Ascending aorta (tissue), 2 donors: ENCODE results near the gene TRPM3. TPM values are rescaled to one million over a fixed set of nuclear protein-coding genes. Genes with fewer than 3 reads are reported as not detected.

Experiments
- DNase-seq, 2 donors: peaks; one replicate each; pipeline ENCODE4 v3.0.0-alpha.2; 2019; ENCODE audit warnings: low spot score in 2 of 2
- H3K27ac ChIP-seq, 2 donors: fragments of 200-600 bp; sonication (generic); one replicate each; pipeline ENCODE4 v1.5.1; 2016 to 2017; ENCODE audit warnings: mild to moderate bottlenecking in 1 of 2
- H3K27me3 ChIP-seq: fragments of 200-600 bp; sonication (generic); one replicate; pipeline ENCODE4 v1.5.1; 2017
- H3K36me3 ChIP-seq, 2 donors: fragments of 200-600 bp; sonication (generic); one replicate each; pipeline ENCODE4 v1.5.1; 2016
- H3K4me1 ChIP-seq, 2 donors: fragments of 200-600 bp; sonication (generic); one replicate each; pipeline ENCODE4 v1.5.1; 2016 to 2017; ENCODE audit warnings: mild to moderate bottlenecking in 1 of 2
- H3K4me3 ChIP-seq, 2 donors: fragments of 200-600 bp; sonication (generic); one replicate each; pipeline ENCODE4 v1.5.1; 2016 to 2017; ENCODE audit warnings: mild to moderate bottlenecking in 1 of 2
- H3K9me3 ChIP-seq, 2 donors: fragments of 200-600 bp; sonication (generic); one replicate each; pipeline ENCODE4 v1.5.1; 2016
- intact Hi-C: fragments of 100-400 bp; cut with DNase I; formaldehyde crosslinking; loops from one replicate; pipeline ENCODE4 v1.15.1; 2023
- total RNA-seq: library from RNA; depleted of rRNA; stranded (reverse); fragments of >200 nt; gene quantifications from one replicate; pipeline ENCODE4 v1.1.0, GENCODE V29; 2016
- TF ChIP-seq, protein P1 (sequence below), 3 experiments: fragments of 200-600 bp in 2 of 3; fragments of 450-650 bp in 1 of 3; sonication (generic) in 2 of 3; IDR thresholded peaks; one replicate each; pipeline ENCODE4 v1.5.1; 2016 to 2019; ENCODE audit warnings: antibody characterized with exemption in 3 of 3, mild to moderate bottlenecking in 1 of 3, moderate library complexity in 1 of 3

Gene TRPM3
- total RNA-seq, 1 donor from 2014 or later: 3.3 TPM

DNA sequence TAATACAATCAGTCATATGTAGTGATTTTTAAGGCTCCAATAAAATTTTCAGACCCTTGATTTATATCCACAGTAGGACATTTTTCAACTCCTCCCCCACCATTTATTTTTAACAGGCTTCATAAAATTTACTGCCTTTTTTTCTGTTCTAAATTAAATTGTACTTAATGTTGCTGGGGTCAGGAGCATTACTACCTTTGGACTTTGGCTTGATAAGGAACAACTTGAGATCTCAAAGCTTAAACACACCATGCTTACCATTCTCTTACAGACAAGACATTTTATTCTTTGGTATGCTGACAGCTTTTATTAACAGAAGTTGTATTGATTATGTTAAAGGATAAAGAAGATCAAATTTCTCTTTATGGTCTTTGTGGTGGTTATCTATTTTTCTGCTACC is 30.5 kb downstream of the TRPM3 start:
- DNase-seq: no peak
- Histone ChIP-seq H3K9me3 (no peaks in the 10 kb centered on the region), H3K27me3 (no peaks in the 10 kb centered on the region), H3K27ac (no peak overlapping the region), H3K4me1 (no peaks in the 10 kb centered on the region), H3K36me3 (no peaks in the 10 kb centered on the region), H3K4me3 (no peak overlapping the region)
- TF ChIP-seq, protein P1, sequence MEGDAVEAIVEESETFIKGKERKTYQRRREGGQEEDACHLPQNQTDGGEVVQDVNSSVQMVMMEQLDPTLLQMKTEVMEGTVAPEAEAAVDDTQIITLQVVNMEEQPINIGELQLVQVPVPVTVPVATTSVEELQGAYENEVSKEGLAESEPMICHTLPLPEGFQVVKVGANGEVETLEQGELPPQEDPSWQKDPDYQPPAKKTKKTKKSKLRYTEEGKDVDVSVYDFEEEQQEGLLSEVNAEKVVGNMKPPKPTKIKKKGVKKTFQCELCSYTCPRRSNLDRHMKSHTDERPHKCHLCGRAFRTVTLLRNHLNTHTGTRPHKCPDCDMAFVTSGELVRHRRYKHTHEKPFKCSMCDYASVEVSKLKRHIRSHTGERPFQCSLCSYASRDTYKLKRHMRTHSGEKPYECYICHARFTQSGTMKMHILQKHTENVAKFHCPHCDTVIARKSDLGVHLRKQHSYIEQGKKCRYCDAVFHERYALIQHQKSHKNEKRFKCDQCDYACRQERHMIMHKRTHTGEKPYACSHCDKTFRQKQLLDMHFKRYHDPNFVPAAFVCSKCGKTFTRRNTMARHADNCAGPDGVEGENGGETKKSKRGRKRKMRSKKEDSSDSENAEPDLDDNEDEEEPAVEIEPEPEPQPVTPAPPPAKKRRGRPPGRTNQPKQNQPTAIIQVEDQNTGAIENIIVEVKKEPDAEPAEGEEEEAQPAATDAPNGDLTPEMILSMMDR (IDR thresholded peaks at IDR 0.05): no peak
- intact Hi-C loops: no loop called here

DNA sequence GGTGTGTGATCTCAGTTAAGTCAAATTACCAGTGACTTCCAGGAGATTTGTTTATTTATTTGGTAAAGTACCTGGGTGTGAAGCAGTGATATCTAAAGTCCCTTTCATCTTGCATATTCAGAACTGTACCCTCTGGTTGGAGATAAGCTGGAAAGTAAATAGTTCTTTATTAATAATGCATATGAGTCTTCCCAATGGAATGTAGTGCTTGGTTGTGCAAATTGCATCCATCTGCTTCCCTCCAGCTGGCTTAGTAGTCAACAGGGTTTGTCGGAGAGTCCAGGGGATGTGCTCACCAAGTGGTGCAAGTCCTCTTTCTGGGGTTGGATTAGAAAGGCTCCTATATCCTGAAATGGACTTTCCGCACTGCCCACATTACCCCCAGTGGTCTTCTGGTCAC is 42.0 kb downstream of the TRPM3 start:
- Histone ChIP-seq H3K4me3 (no peak overlapping the region), H3K27ac (no peak overlapping the region), H3K9me3 (no peaks in the 10 kb centered on the region), H3K4me1 (no peaks in the 10 kb centered on the region), H3K36me3 (no peaks in the 10 kb centered on the region), H3K27me3 (no peaks in the 10 kb centered on the region)
- intact Hi-C loops: no loop called here
- DNase-seq: no peak
- TF ChIP-seq, protein P1 (IDR thresholded peaks at IDR 0.05): no peak

DNA sequence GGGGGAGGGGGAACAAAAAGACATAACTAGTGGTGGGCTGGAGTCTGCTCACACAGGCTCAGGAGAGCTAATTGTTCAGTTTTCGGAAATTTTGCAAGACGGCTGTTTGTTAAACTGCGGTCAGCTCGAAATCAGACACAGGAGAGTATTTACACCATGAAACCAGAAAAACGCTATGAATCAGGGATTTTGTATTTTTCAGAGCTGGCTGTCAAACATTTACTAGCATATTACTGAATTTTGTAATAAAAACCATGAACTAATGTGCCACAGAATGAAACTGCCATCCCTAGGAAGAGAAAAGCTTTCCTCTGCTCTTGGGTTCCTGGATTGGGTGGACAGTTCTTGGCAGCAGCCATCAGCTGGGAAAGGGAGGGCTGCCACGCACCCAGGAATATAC is 45.3 kb downstream of the TRPM3 start:
- no peaks in the 10 kb centered on the region for H3K9me3 ChIP-seq
- no peaks in the 10 kb centered on the region for H3K36me3 ChIP-seq
- H3K4me1 ChIP-seq: no peaks in the 10 kb centered on the region
- intact Hi-C loops: no loop called here
- no peak for DNase-seq
- TF ChIP-seq, protein P1 (IDR thresholded peaks at IDR 0.05): no peak
- H3K27me3 ChIP-seq: no peaks in the 10 kb centered on the region
- no peak overlapping the region for H3K27ac ChIP-seq
- H3K4me3 ChIP-seq: no peak overlapping the region

DNA sequence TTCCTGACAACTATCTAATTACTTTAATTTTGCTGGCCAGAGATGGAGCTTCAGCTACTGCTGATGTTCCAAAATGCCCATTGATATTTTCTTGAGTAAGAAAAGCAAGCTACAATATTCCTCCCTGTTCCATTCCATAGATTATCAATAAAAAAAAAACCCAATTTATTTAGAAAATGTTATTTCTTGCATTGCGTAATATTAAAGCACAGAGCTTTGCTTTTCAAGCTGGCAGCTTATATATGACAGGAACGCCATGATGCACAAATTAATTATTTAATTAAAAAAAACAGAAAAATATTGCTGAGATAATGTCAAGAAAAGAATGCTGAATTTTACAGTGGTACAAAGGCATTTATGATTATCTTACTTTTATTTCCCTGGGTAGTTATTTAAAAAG is 47.9 kb downstream of the TRPM3 start:
- Histone ChIP-seq H3K27me3 (no peaks in the 10 kb centered on the region), H3K27ac (no peak overlapping the region), H3K36me3 (no peaks in the 10 kb centered on the region), H3K4me1 (no peaks in the 10 kb centered on the region), H3K9me3 (no peaks in the 10 kb centered on the region), H3K4me3 (no peak overlapping the region)
- TF ChIP-seq, protein P1 (IDR thresholded peaks at IDR 0.05): no peak
- intact Hi-C loops: no loop called here
- DNase-seq: no peak

DNA sequence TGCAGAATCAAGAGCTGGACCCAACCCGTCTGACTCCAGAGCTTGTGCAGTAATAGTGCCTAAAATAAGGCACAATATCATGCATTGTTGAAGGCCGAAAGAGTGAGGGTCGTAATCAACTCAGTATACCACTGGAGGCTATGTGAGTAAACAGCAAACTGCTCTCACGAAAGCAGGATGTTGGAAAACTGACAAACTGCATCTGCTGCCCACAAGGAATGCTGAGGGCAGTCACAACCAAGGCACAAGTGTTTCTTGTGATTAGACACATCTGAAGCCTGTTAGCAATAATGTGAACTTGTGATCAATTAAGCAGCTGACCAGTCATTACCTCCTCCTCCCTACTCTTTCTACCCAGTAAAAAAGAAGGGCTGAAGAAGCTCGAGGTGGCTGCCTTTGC is 48.8 kb downstream of the TRPM3 start:
- Histone ChIP-seq H3K9me3 (no peaks in the 10 kb centered on the region), H3K4me3 (no peak overlapping the region), H3K4me1 (no peaks in the 10 kb centered on the region), H3K36me3 (no peaks in the 10 kb centered on the region), H3K27me3 (no peaks in the 10 kb centered on the region), H3K27ac (no peak overlapping the region)
- TF ChIP-seq, protein P1 (IDR thresholded peaks at IDR 0.05): no peak
- intact Hi-C loops: no loop called here
- DNase-seq: no peak

- Histone ChIP-seq H3K4me3 (no peak overlapping the region), H3K9me3 (no peaks in the 10 kb centered on the region), H3K4me1 (no peaks in the 10 kb centered on the region), H3K27me3 (no peaks in the 10 kb centered on the region), H3K27ac (no peak overlapping the region), H3K36me3 (no peaks in the 10 kb centered on the region)
- TF ChIP-seq, protein P1 (IDR thresholded peaks at IDR 0.05): no peak
- intact Hi-C loops: no loop called here
- no peak for DNase-seq
Observed at GRCh38 chr9:71071633-71072032, 49.8 kb downstream of the TRPM3 start.
